ENCODE data around the gene OGFRL1. TPM values are rescaled to one million over a fixed set of nuclear protein-coding genes. Genes with fewer than 3 reads are reported as not detected.

The OGFRL1 gene
- polyA plus RNA-seq = 10 to 100 TPM; 12.1 to 15.5 TPM

- H3K9me3 ChIP-seq (ENCODE audit: control insufficient read depth in 2 of 2, insufficient read depth in 1 of 2, low read depth in 1 of 2, low read length in 1 of 2) = no peaks in the 10 kb centered on the region
- H3K27ac ChIP-seq (ENCODE audit: low read depth in 2 of 2, low read length in 1 of 2) = peak within 1 kb of the TSS; percentile 96 to 97
- H3K27me3 ChIP-seq (ENCODE audit: control insufficient read depth in 1 of 2, insufficient read depth in 2 of 2, low read length in 2 of 2) = no peaks in the 10 kb centered on the region
- no peaks in the 10 kb centered on the region for H3K36me3 ChIP-seq (ENCODE audit: control insufficient read depth in 2 of 2, insufficient read depth in 2 of 2, low read length in 1 of 2)
- no peaks in the 10 kb centered on the region for H3K4me1 ChIP-seq (ENCODE audit: control insufficient read depth in 2 of 2, insufficient read depth in 2 of 2, low read length in 1 of 2)
- 0% methylated on average over 46 to 79 of the region's 79 CpGs for WGBS, 2 donors
- H3K4me3 ChIP-seq (ENCODE audit: low read depth in 1 of 2, low read length in 2 of 2) = peak within 1 kb of the TSS; percentile 83 to 94
Observed at GRCh38 chr6:71288228-71289038, at the start of gene OGFRL1. Gene OGFRL1, plus strand, starts transcription at chr6:71288811. Its CDS starts 126 bp downstream, at chr6:71288937.

- H3K4me1 ChIP-seq (ENCODE audit: control insufficient read depth in 2 of 2, insufficient read depth in 2 of 2, low read length in 1 of 2) = no peaks in the 10 kb centered on the region
- no peak overlapping the region for H3K27ac ChIP-seq (ENCODE audit: low read depth in 2 of 2, low read length in 1 of 2)
- H3K9me3 ChIP-seq (ENCODE audit: control insufficient read depth in 2 of 2, insufficient read depth in 1 of 2, low read depth in 1 of 2, low read length in 1 of 2) = no peaks in the 10 kb centered on the region
- no peaks in the 10 kb centered on the region for H3K36me3 ChIP-seq (ENCODE audit: control insufficient read depth in 2 of 2, insufficient read depth in 2 of 2, low read length in 1 of 2)
- no peaks in the 10 kb centered on the region for H3K27me3 ChIP-seq (ENCODE audit: control insufficient read depth in 1 of 2, insufficient read depth in 2 of 2, low read length in 2 of 2)
- H3K4me3 ChIP-seq (ENCODE audit: low read depth in 1 of 2, low read length in 2 of 2) = no peak overlapping the region
- WGBS, 2 donors = 81 to 87% methylated on average over 5 of the region's 5 CpGs
Observed at GRCh38 chr6:71239694-71240093, 48.9 kb upstream of the OGFRL1 start.

DNA sequence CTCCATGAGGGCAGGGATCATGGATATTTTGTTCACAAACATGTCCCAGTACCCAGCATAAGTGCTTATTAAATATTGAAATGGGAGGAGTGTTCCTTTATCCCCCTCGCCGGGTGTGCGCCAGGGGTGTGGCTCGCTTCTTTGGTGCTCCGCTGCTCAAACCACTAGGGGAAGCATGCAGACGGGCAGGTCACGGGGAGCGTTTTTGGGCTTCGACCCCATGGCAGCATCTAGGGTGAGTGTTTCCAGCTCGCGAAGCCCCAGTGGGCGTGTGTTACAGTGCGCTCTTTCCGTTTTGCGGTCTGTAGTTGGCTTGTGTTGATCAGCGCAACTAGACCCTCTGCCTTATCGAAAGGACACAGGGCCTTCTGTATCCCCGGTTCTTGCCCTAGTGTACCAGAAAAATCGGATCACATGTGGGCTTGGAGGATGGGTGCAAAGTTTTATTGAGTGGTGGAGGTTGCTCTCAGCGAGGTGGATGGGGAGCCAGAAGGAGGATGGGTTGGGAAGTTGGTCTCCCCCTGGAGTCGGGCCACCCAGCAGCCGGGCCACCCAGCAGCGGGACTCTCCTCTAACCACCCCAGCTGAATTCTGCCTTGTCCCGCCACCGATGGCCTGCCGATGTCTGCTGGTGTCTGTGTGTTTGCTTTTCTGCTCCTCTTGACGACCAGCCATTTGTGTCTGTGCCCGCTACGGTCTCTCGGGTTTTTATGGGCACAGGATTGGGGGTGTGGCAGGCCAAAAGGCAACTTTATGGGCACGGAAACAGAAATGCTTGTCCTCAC lies 43.2 kb upstream of the OGFRL1 start:
- no peaks in the 10 kb centered on the region for H3K36me3 ChIP-seq (ENCODE audit: control insufficient read depth in 2 of 2, insufficient read depth in 2 of 2, low read length in 1 of 2)
- no peak overlapping the region for H3K4me3 ChIP-seq (ENCODE audit: low read depth in 1 of 2, low read length in 2 of 2)
- H3K9me3 ChIP-seq (ENCODE audit: control insufficient read depth in 2 of 2, insufficient read depth in 1 of 2, low read depth in 1 of 2, low read length in 1 of 2) = peaks cover 0 to 4% of the 10 kb centered on the region in 2 donors
- H3K27me3 ChIP-seq (ENCODE audit: control insufficient read depth in 1 of 2, insufficient read depth in 2 of 2, low read length in 2 of 2) = no peaks in the 10 kb centered on the region
- WGBS, 2 donors = 96% methylated on average over 31 of the region's 31 CpGs
- H3K4me1 ChIP-seq (ENCODE audit: control insufficient read depth in 2 of 2, insufficient read depth in 2 of 2, low read length in 1 of 2) = no peaks in the 10 kb centered on the region
- H3K27ac ChIP-seq (ENCODE audit: low read depth in 2 of 2, low read length in 1 of 2) = no peak overlapping the region

DNA sequence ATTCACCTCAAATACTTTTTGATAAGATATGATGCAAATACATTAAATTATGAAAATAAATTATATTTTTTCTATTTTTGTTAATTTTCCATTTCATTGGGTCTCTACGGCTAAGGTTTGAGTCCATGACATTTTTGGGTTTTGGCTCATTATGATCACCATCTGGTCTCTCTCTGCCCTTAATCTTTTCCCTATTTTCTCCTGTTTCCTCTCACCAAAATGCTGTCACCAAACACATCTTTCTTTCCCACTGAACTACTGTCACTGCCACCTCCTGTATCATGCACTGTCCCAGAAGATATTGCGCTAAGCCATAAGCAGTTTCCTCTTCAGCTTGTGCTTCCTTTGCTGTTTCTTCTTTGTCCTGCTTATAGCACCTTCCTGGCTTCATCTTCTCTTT lies 42.0 kb upstream of the OGFRL1 start:
- no peaks in the 10 kb centered on the region for H3K4me1 ChIP-seq (ENCODE audit: control insufficient read depth in 2 of 2, insufficient read depth in 2 of 2, low read length in 1 of 2)
- H3K27me3 ChIP-seq (ENCODE audit: control insufficient read depth in 1 of 2, insufficient read depth in 2 of 2, low read length in 2 of 2) = no peaks in the 10 kb centered on the region
- no peak overlapping the region for H3K4me3 ChIP-seq (ENCODE audit: low read depth in 1 of 2, low read length in 2 of 2)
- no peaks in the 10 kb centered on the region for H3K36me3 ChIP-seq (ENCODE audit: control insufficient read depth in 2 of 2, insufficient read depth in 2 of 2, low read length in 1 of 2)
- peaks cover 0 to 4% of the 10 kb centered on the region in 2 donors for H3K9me3 ChIP-seq (ENCODE audit: control insufficient read depth in 2 of 2, insufficient read depth in 1 of 2, low read depth in 1 of 2, low read length in 1 of 2)
- H3K27ac ChIP-seq (ENCODE audit: low read depth in 2 of 2, low read length in 1 of 2) = no peak overlapping the region
- WGBS, 2 donors = 93 to 95% methylated on average over 2 of the region's 2 CpGs

- Histone ChIP-seq H3K27ac (ENCODE audit: low read depth in 2 of 2, low read length in 1 of 2) (no peak overlapping the region), H3K27me3 (ENCODE audit: control insufficient read depth in 1 of 2, insufficient read depth in 2 of 2, low read length in 2 of 2) (no peaks in the 10 kb centered on the region), H3K9me3 (ENCODE audit: control insufficient read depth in 2 of 2, insufficient read depth in 1 of 2, low read depth in 1 of 2, low read length in 1 of 2) (peaks cover 0 to 4% of the 10 kb centered on the region in 2 donors), H3K36me3 (ENCODE audit: control insufficient read depth in 2 of 2, insufficient read depth in 2 of 2, low read length in 1 of 2) (no peaks in the 10 kb centered on the region), H3K4me3 (ENCODE audit: low read depth in 1 of 2, low read length in 2 of 2) (no peak overlapping the region), H3K4me1 (ENCODE audit: control insufficient read depth in 2 of 2, insufficient read depth in 2 of 2, low read length in 1 of 2) (no peaks in the 10 kb centered on the region)
- WGBS, 2 donors = 71 to 97% methylated on average over 1 of the region's 1 CpG
Observed at GRCh38 chr6:71248306-71248765, 40.3 kb upstream of the OGFRL1 start.

GRCh38 chr6:71248878-71249544 lies 39.6 kb upstream of the OGFRL1 start:
- Histone ChIP-seq H3K4me1 (ENCODE audit: control insufficient read depth in 2 of 2, insufficient read depth in 2 of 2, low read length in 1 of 2) (no peaks in the 10 kb centered on the region), H3K27me3 (ENCODE audit: control insufficient read depth in 1 of 2, insufficient read depth in 2 of 2, low read length in 2 of 2) (no peaks in the 10 kb centered on the region), H3K27ac (ENCODE audit: low read depth in 2 of 2, low read length in 1 of 2) (no peak overlapping the region), H3K4me3 (ENCODE audit: low read depth in 1 of 2, low read length in 2 of 2) (no peak overlapping the region), H3K36me3 (ENCODE audit: control insufficient read depth in 2 of 2, insufficient read depth in 2 of 2, low read length in 1 of 2) (no peaks in the 10 kb centered on the region), H3K9me3 (ENCODE audit: control insufficient read depth in 2 of 2, insufficient read depth in 1 of 2, low read depth in 1 of 2, low read length in 1 of 2) (peaks cover 0 to 4% of the 10 kb centered on the region in 2 donors)
- WGBS, 2 donors = 38 to 54% methylated on average over 2 of the region's 2 CpGs

DNA sequence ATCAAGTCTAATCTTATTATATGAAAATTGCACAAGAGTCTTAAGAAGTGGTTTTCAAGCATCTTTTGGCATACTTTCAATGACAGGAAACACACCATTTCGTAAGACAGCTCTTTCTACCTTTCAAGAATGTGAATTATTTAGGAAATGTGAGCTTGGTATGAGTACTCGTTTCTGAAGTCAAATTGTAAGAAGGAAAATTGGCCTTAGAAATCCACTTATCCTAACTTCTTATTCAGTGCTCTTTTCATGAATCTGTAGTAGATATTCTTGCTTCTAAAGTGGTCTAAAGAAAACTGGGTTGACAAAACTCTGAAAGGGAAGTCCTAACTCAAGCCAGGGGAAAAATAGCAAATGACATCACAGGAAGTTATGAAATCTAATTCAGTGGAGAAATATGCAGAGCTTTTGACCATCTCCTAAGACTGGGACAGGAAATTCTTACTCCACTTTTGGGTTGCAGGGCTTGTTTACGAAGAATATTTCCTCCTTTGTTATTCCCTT lies 38.5 kb upstream of the OGFRL1 start:
- WGBS, 2 donors = 45 to 53% methylated on average over 3 of the region's 3 CpGs
- Histone ChIP-seq H3K4me1 (ENCODE audit: control insufficient read depth in 2 of 2, insufficient read depth in 2 of 2, low read length in 1 of 2) (no peaks in the 10 kb centered on the region), H3K9me3 (ENCODE audit: control insufficient read depth in 2 of 2, insufficient read depth in 1 of 2, low read depth in 1 of 2, low read length in 1 of 2) (peaks cover 0 to 4% of the 10 kb centered on the region in 2 donors), H3K36me3 (ENCODE audit: control insufficient read depth in 2 of 2, insufficient read depth in 2 of 2, low read length in 1 of 2) (no peaks in the 10 kb centered on the region), H3K27ac (ENCODE audit: low read depth in 2 of 2, low read length in 1 of 2) (no peak overlapping the region), H3K4me3 (ENCODE audit: low read depth in 1 of 2, low read length in 2 of 2) (no peak overlapping the region), H3K27me3 (ENCODE audit: control insufficient read depth in 1 of 2, insufficient read depth in 2 of 2, low read length in 2 of 2) (no peaks in the 10 kb centered on the region)

DNA sequence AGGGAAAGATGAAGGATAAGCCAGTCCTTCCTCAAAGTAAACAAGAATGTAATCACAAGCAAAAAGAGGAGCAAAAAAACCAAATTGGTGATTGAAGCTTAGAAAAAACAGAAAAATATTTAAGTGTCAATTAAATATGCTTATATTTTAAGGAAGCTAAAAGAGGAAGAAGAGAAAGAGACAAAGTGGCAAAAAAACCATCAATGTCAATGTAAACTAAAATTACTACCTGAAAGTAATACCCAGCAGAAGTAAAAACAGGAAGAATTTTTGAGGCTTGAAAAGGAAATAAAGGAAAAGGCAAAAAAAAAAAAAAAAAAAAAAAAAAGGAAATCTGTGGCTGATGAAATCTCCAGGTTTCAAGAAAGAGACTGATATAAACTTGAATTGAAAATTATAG lies 36.2 kb upstream of the OGFRL1 start:
- Histone ChIP-seq H3K36me3 (ENCODE audit: control insufficient read depth in 2 of 2, insufficient read depth in 2 of 2, low read length in 1 of 2) (no peaks in the 10 kb centered on the region), H3K27ac (ENCODE audit: low read depth in 2 of 2, low read length in 1 of 2) (no peak overlapping the region), H3K9me3 (ENCODE audit: control insufficient read depth in 2 of 2, insufficient read depth in 1 of 2, low read depth in 1 of 2, low read length in 1 of 2) (no peaks in the 10 kb centered on the region), H3K4me1 (ENCODE audit: control insufficient read depth in 2 of 2, insufficient read depth in 2 of 2, low read length in 1 of 2) (no peaks in the 10 kb centered on the region), H3K4me3 (ENCODE audit: low read depth in 1 of 2, low read length in 2 of 2) (no peak overlapping the region), H3K27me3 (ENCODE audit: control insufficient read depth in 1 of 2, insufficient read depth in 2 of 2, low read length in 2 of 2) (no peaks in the 10 kb centered on the region)

DNA sequence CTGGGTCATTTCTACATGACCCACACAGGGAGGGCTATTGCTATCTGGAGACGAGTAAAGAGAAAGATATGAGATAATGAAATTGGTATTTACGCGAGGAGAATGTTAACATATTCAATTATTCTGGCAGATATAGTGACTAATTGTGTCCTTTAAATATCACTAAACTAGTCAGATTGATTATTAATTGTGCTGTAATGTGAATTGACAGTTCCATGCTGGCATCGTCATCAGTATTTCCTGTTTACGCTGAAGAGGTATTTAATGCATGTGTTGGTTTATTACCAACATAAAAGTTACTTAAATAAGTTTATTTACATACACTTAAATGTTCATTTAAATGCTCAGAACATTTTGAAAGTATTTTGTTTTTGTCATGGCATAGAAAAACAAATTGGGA lies 35.7 kb upstream of the OGFRL1 start:
- Histone ChIP-seq H3K4me1 (ENCODE audit: control insufficient read depth in 2 of 2, insufficient read depth in 2 of 2, low read length in 1 of 2) (no peaks in the 10 kb centered on the region), H3K36me3 (ENCODE audit: control insufficient read depth in 2 of 2, insufficient read depth in 2 of 2, low read length in 1 of 2) (no peaks in the 10 kb centered on the region), H3K27me3 (ENCODE audit: control insufficient read depth in 1 of 2, insufficient read depth in 2 of 2, low read length in 2 of 2) (no peaks in the 10 kb centered on the region), H3K9me3 (ENCODE audit: control insufficient read depth in 2 of 2, insufficient read depth in 1 of 2, low read depth in 1 of 2, low read length in 1 of 2) (no peaks in the 10 kb centered on the region), H3K4me3 (ENCODE audit: low read depth in 1 of 2, low read length in 2 of 2) (no peak overlapping the region), H3K27ac (ENCODE audit: low read depth in 2 of 2, low read length in 1 of 2) (no peak overlapping the region)
- 57 to 66% methylated on average over 5 of the region's 5 CpGs for WGBS, 2 donors

All from esophagus (tissue), 2 donors.